ENCODE measurements around the gene EHBP1.

GRCh38 chr2:62894966-62895631, 189.6 kb downstream of the EHBP1 start:
- TF ChIP-seq, protein P1, sequence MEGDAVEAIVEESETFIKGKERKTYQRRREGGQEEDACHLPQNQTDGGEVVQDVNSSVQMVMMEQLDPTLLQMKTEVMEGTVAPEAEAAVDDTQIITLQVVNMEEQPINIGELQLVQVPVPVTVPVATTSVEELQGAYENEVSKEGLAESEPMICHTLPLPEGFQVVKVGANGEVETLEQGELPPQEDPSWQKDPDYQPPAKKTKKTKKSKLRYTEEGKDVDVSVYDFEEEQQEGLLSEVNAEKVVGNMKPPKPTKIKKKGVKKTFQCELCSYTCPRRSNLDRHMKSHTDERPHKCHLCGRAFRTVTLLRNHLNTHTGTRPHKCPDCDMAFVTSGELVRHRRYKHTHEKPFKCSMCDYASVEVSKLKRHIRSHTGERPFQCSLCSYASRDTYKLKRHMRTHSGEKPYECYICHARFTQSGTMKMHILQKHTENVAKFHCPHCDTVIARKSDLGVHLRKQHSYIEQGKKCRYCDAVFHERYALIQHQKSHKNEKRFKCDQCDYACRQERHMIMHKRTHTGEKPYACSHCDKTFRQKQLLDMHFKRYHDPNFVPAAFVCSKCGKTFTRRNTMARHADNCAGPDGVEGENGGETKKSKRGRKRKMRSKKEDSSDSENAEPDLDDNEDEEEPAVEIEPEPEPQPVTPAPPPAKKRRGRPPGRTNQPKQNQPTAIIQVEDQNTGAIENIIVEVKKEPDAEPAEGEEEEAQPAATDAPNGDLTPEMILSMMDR (conservative IDR thresholded peaks at IDR 0.05; ENCODE audit: low read depth in 2 of 2): no peak
- no peak for TF ChIP-seq REST (IDR thresholded peaks at IDR 0.05; ENCODE audit: unreplicated experiment)
- TF ChIP-seq EZH2phosphoT487 (IDR thresholded peaks at IDR 0.05; ENCODE audit: unreplicated experiment): no peak
- TF ChIP-seq JUNB (IDR thresholded peaks at IDR 0.05; ENCODE audit: unreplicated experiment): no peak
- TF ChIP-seq POLR2AphosphoS5 (IDR thresholded peaks at IDR 0.05; ENCODE audit: low read depth): no peak
- no peak for TF ChIP-seq EZH2 (IDR thresholded peaks at IDR 0.05; ENCODE audit: low read depth, unreplicated experiment)

All from GM23338 (cell line).